Osteoblast (primary cell): Measurements from ENCODE around the gene ASPG. TPM values are rescaled to one million over a fixed set of nuclear protein-coding genes. Genes with fewer than 3 reads are reported as not detected.

Experiments
- DNase-seq: peaks from one replicate; pipeline ENCODE4 v3.0.0; 2011; ENCODE audit warnings: low spot score, mixed read lengths; ENCODE audit not compliant: insufficient read length; ENCODE audit errors: missing footprints
- H2AFZ ChIP-seq: 2 replicates; pipeline ENCODE4 v1.6.0; 2011; ENCODE audit warnings: mild to moderate bottlenecking, low read length
- H3K27ac ChIP-seq: 2 replicates; pipeline ENCODE4 v1.5.1; 2011; ENCODE audit warnings: mild to moderate bottlenecking, low read depth, low read length, moderate library complexity
- H3K27me3 ChIP-seq: 2 replicates; pipeline ENCODE4 v1.6.0; 2012; ENCODE audit warnings: mild to moderate bottlenecking, control low read depth, inconsistent platforms, low read length, moderate library complexity; ENCODE audit not compliant: insufficient read depth
- H3K36me3 ChIP-seq: 2 replicates; pipeline ENCODE4 v1.5.1; 2011; ENCODE audit warnings: mild to moderate bottlenecking, low read length, control low read depth, moderate library complexity; ENCODE audit not compliant: insufficient read depth
- H3K4me1 ChIP-seq: 2 replicates; pipeline ENCODE4 v1.5.1; 2011; ENCODE audit warnings: mild to moderate bottlenecking, low read length, control low read depth, moderate library complexity; ENCODE audit not compliant: insufficient read depth
- H3K4me2 ChIP-seq: 2 replicates; pipeline ENCODE4 v1.6.0; 2011; ENCODE audit warnings: mild to moderate bottlenecking, low read length; ENCODE audit not compliant: insufficient read depth
- H3K4me3 ChIP-seq: fragments of 200-600 bp; sonication (generic); 3 replicates; pipeline ENCODE4 v1.5.1; 2012; ENCODE audit warnings: mild to moderate bottlenecking, low read length, inconsistent platforms; ENCODE audit not compliant: insufficient read depth
- H3K79me2 ChIP-seq: 2 replicates; pipeline ENCODE4 v1.6.0; 2012; ENCODE audit warnings: mild to moderate bottlenecking, low read length, control low read depth, inconsistent platforms; ENCODE audit not compliant: insufficient read depth
- H3K9me3 ChIP-seq: 2 replicates; pipeline ENCODE4 v1.5.1; 2011; ENCODE audit warnings: low read depth, low read length, control low read depth
- H4K20me1 ChIP-seq: 2 replicates; pipeline ENCODE4 v1.6.0; 2012; ENCODE audit warnings: mild to moderate bottlenecking, low read length, control low read depth; ENCODE audit not compliant: insufficient read depth
- CTCF ChIP-seq: IDR thresholded peaks from 2 replicates; pipeline ENCODE4 v1.5.1; 2011; ENCODE audit warnings: mild to moderate bottlenecking, low read depth, low read length, moderate library complexity; ENCODE audit errors: extremely low read depth
- total RNA-seq: library from RNA; depleted of rRNA; stranded (reverse); fragments of >200 nt; gene quantifications from 2 replicates; pipeline ENCODE4 v1.2.3, GENCODE V29; 2012

ASPG gene
- total RNA-seq, 1 donor: not detected

GRCh38 chr14:104112609-104113571, 27.4 kb downstream of the ASPG start:
- H3K4me1 ChIP-seq: no peaks in the 10 kb centered on the region
- H3K27me3 ChIP-seq: peaks cover 8% of the 10 kb centered on the region
- no peak for TF ChIP-seq CTCF

GRCh38 chr14:104113631-104114420, 28.3 kb downstream of the ASPG start:
- H3K27ac ChIP-seq: no peak overlapping the region
- peak; percentile 76 for DNase-seq
- TF ChIP-seq CTCF: no peak

More at GRCh38 chr14:104112609-104113571, 27.4 kb downstream of the ASPG start:
- Histone ChIP-seq H3K36me3 (no peaks in the 10 kb centered on the region), H3K79me2 (no peaks in the 10 kb centered on the region), H3K9me3 (no peaks in the 10 kb centered on the region), H2AFZ (no peak overlapping the region), H4K20me1 (no peaks in the 10 kb centered on the region), H3K4me3 (no peak overlapping the region), H3K27ac (no peak overlapping the region), H3K4me2 (no peak overlapping the region)
- peak; percentile 77 for DNase-seq

GRCh38 chr14:104114421-104115130, 29.1 kb downstream of the ASPG start:
- peak; percentile 77 for DNase-seq
- H3K79me2 ChIP-seq: no peaks in the 10 kb centered on the region
- no peak overlapping the region for H3K27ac ChIP-seq
- no peak for TF ChIP-seq CTCF
- no peak overlapping the region for H2AFZ ChIP-seq
- H3K4me3 ChIP-seq: no peak overlapping the region
- no peaks in the 10 kb centered on the region for H3K4me1 ChIP-seq
- H4K20me1 ChIP-seq: no peaks in the 10 kb centered on the region
- H3K27me3 ChIP-seq: peaks cover 8% of the 10 kb centered on the region
- H3K4me2 ChIP-seq: no peak overlapping the region
- H3K9me3 ChIP-seq: no peaks in the 10 kb centered on the region
- no peaks in the 10 kb centered on the region for H3K36me3 ChIP-seq

More at GRCh38 chr14:104113631-104114420, 28.3 kb downstream of the ASPG start:
- H3K36me3 ChIP-seq: no peaks in the 10 kb centered on the region
- no peaks in the 10 kb centered on the region for H4K20me1 ChIP-seq
- no peak overlapping the region for H3K4me3 ChIP-seq
- H3K27me3 ChIP-seq: peaks cover 8% of the 10 kb centered on the region
- H3K9me3 ChIP-seq: no peaks in the 10 kb centered on the region
- no peak overlapping the region for H3K4me2 ChIP-seq
- H3K79me2 ChIP-seq: no peaks in the 10 kb centered on the region
- H2AFZ ChIP-seq: no peak overlapping the region
- H3K4me1 ChIP-seq: no peaks in the 10 kb centered on the region
